Neural cell (in vitro differentiated cells): ENCODE data around the gene GSC2. TPM values are rescaled to one million over a fixed set of nuclear protein-coding genes. Genes with fewer than 3 reads are reported as not detected.

Source experiments
- H2AFZ ChIP-seq: fragments of 200-600, 300-800 bp; sonication (generic), shearing (Covaris generic); 2 replicates; pipeline ENCODE4 v1.6.0; 2014; ENCODE audit warnings: low read depth, mild to moderate bottlenecking, antibody characterized with exemption, low read length, moderate library complexity
- H3F3A ChIP-seq: fragments of 200-600 bp; shearing (Covaris generic); 2 replicates; pipeline ENCODE4 v1.6.1; 2016; ENCODE audit warnings: mild to moderate bottlenecking, moderate library complexity, mixed read lengths, antibody characterized with exemption, low read length; ENCODE audit not compliant: insufficient read depth, poor library complexity, severe bottlenecking
- H3K27ac ChIP-seq: fragments of 200-600, 300-800 bp; sonication (generic), shearing (Covaris generic); 2 replicates; pipeline ENCODE4 v1.5.1; 2014; ENCODE audit warnings: mild to moderate bottlenecking, low read length, moderate library complexity
- H3K27me3 ChIP-seq: fragments of 300-800, 200-600 bp; sonication (generic), shearing (Covaris generic); 2 replicates; pipeline ENCODE4 v1.6.0; 2014; ENCODE audit warnings: mild to moderate bottlenecking, low read depth, low read length, moderate library complexity; ENCODE audit not compliant: insufficient read depth
- H3K36me3 ChIP-seq: fragments of 300-800, 200-600 bp; sonication (generic), shearing (Covaris generic); 2 replicates; pipeline ENCODE4 v1.5.1; 2014; ENCODE audit warnings: mild to moderate bottlenecking, antibody characterized with exemption, low read length, moderate library complexity; ENCODE audit not compliant: insufficient read depth
- H3K4me2 ChIP-seq: fragments of 300-800, 200-600 bp; sonication (generic), shearing (Covaris generic); 2 replicates; pipeline ENCODE4 v1.6.0; 2014; ENCODE audit warnings: mild to moderate bottlenecking, low read length
- H3K4me3 ChIP-seq: fragments of 300-800, 200-600 bp; sonication (generic), shearing (Covaris generic); 2 replicates; pipeline ENCODE4 v1.5.1; 2014; ENCODE audit warnings: mild to moderate bottlenecking, low read length, moderate library complexity
- H3K79me2 ChIP-seq: fragments of 200-600 bp; shearing (Covaris generic); replicated peaks from 2 replicates; pipeline ENCODE4 v1.6.0; 2014; ENCODE audit warnings: mild to moderate bottlenecking, low read length, moderate library complexity; ENCODE audit not compliant: insufficient read depth
- H3K9ac ChIP-seq: fragments of 300-800, 200-600 bp; sonication (generic), shearing (Covaris generic); 2 replicates; pipeline ENCODE4 v1.6.1; 2016; ENCODE audit warnings: mild to moderate bottlenecking, low read length, mixed read lengths
- H3K9me2 ChIP-seq: fragments of 200-600 bp; shearing (Covaris generic); 2 replicates; pipeline ENCODE4 v1.6.1; 2016; ENCODE audit warnings: mild to moderate bottlenecking, low read length, mixed read lengths; ENCODE audit not compliant: insufficient read depth
- H3K9me3 ChIP-seq: fragments of 200-600, 300-800 bp; sonication (generic), shearing (Covaris generic); 2 replicates; pipeline ENCODE4 v1.6.1; 2016; ENCODE audit warnings: mild to moderate bottlenecking, mixed run types, low read length, moderate library complexity, mixed read lengths
- H4K20me1 ChIP-seq: fragments of 200-600 bp; shearing (Covaris generic); 2 replicates; pipeline ENCODE4 v1.6.1; 2016; ENCODE audit warnings: mild to moderate bottlenecking, mixed run types; ENCODE audit not compliant: insufficient read depth
- CTCF ChIP-seq: fragments of 450-650 bp; IDR thresholded peaks from 2 replicates; pipeline ENCODE4 v1.5.1; 2014; ENCODE audit warnings: antibody characterized with exemption, mild to moderate bottlenecking, moderate library complexity; ENCODE audit not compliant: poor library complexity, severe bottlenecking
- EP300 ChIP-seq: fragments of 450-650 bp; conservative IDR thresholded peaks from 2 replicates; pipeline ENCODE4 v1.6.1; 2014; ENCODE audit warnings: antibody characterized with exemption, mild to moderate bottlenecking, moderate library complexity; ENCODE audit not compliant: poor library complexity, severe bottlenecking
- EZH2 ChIP-seq: fragments of 200-600, 300-800 bp; shearing (Covaris generic), sonication (generic); IDR thresholded peaks from 2 replicates; pipeline ENCODE4 v1.6.1; 2014; ENCODE audit warnings: antibody characterized with exemption, low read length, borderline replicate concordance, mild to moderate bottlenecking; ENCODE audit not compliant: insufficient read depth, poor library complexity, severe bottlenecking
- POLR2AphosphoS5 ChIP-seq: IDR thresholded peaks from 2 replicates; pipeline ENCODE4 v1.6.1; 2012
- RAD21 ChIP-seq: fragments of 450-650 bp; conservative IDR thresholded peaks from 2 replicates; pipeline ENCODE4 v1.6.1; 2014; ENCODE audit warnings: antibody characterized with exemption, mild to moderate bottlenecking, moderate library complexity
- TAF1 ChIP-seq: IDR thresholded peaks from 2 replicates; pipeline ENCODE4 v1.6.1; 2012; ENCODE audit warnings: low read depth
- polyA plus RNA-seq: library from polyadenylated mRNA; depleted of rRNA; stranded (reverse); fragments of >200 nt; gene quantifications from 2 replicates; pipeline ENCODE4 v1.2.3, GENCODE V29; 2014

GSC2 gene
- polyA plus RNA-seq, 1 donor from 2014 or later = not detected

- no peaks in the 10 kb centered on the region for H3K9me2 ChIP-seq
- H3K9me3 ChIP-seq = no peaks in the 10 kb centered on the region
- no peaks in the 10 kb centered on the region for H4K20me1 ChIP-seq
- TF ChIP-seq EP300 (no peak), CTCF (no peak), TAF1 (no peak)
- H3K36me3 ChIP-seq = no peaks in the 10 kb centered on the region
- H3K27me3 ChIP-seq = no peaks in the 10 kb centered on the region
- H3K4me2 ChIP-seq = no peak overlapping the region
- H3K79me2 ChIP-seq = peaks cover 41% of the 10 kb centered on the region
- no peaks in the 10 kb centered on the region for H3F3A ChIP-seq
- H2AFZ ChIP-seq = no peak overlapping the region
- H3K9ac ChIP-seq = no peak overlapping the region
- no peak overlapping the region for H3K4me3 ChIP-seq
- H3K27ac ChIP-seq = no peak overlapping the region
Measured at GRCh38 chr22:19105867-19106802, 44.0 kb downstream of the GSC2 start.

- Histone ChIP-seq H4K20me1 (no peaks in the 10 kb centered on the region), H3K27ac (no peak overlapping the region)
Measured at GRCh38 chr22:19105456-19105855, 44.6 kb downstream of the GSC2 start.

More at GRCh38 chr22:19105456-19105855, 44.6 kb downstream of the GSC2 start:
- Histone ChIP-seq H2AFZ (no peak overlapping the region), H3K36me3 (no peaks in the 10 kb centered on the region), H3F3A (no peaks in the 10 kb centered on the region), H3K4me2 (no peak overlapping the region), H3K79me2 (peaks cover 38% of the 10 kb centered on the region), H3K4me3 (no peak overlapping the region), H3K9ac (no peak overlapping the region), H3K9me3 (no peaks in the 10 kb centered on the region), H3K27me3 (no peaks in the 10 kb centered on the region), H3K9me2 (no peaks in the 10 kb centered on the region)
- TF ChIP-seq RAD21 = no peak
- no peak for TF ChIP-seq POLR2AphosphoS5
- no peak for TF ChIP-seq EZH2
- no peak for TF ChIP-seq CTCF
- TF ChIP-seq TAF1 = no peak
- TF ChIP-seq EP300 = no peak
